H1 (cell line): ENCODE data around the gene ZBTB1. TPM values are rescaled to one million over a fixed set of nuclear protein-coding genes. Genes with fewer than 3 reads are reported as not detected.

ENCODE experiments used
- CTCF ChIA-PET: fragments of 300-600 bp; sonication (Branson Sonifier 250); formaldehyde crosslinking; loops from one replicate; lab custom pipeline; 2021; ENCODE audit not compliant: partially characterized antibody; lab: Charles Lee
- POLR2A ChIA-PET: fragments of 300-600 bp; sonication (Branson Sonifier 250); formaldehyde crosslinking; loops from one replicate; lab custom pipeline; 2021; ENCODE audit warnings: inconsistent platforms; ENCODE audit not compliant: partially characterized antibody; lab: Charles Lee
- DNase-seq, 2 experiments: peaks; one replicate each; pipeline versions ENCODE4 v3.0.0 to v3.0.0-alpha.2; 2010 to 2022; ENCODE audit warnings: low spot score in 2 of 2, low read depth in 1 of 2, mixed read lengths in 1 of 2
- FAIRE-seq: peaks from 2 replicates; lab custom pipeline; 2011; peaks lifted over from hg19 to GRCh38; lab: Jason Lieb, UNC
- H2AFZ ChIP-seq: 2 replicates; pipeline ENCODE4 v1.8.1; 2012; ENCODE audit warnings: low read length, inconsistent platforms
- H2AK5ac ChIP-seq: 2 replicates; pipeline ENCODE4 v1.6.1; 2013; ENCODE audit warnings: low read depth, low read length
- H2BK120ac ChIP-seq: replicated peaks from 2 replicates; pipeline ENCODE3; 2013; ENCODE audit warnings: low read depth, low read length, inconsistent platforms
- H2BK12ac ChIP-seq: 2 replicates; pipeline ENCODE4 v1.6.1; 2013; ENCODE audit warnings: low read depth, low read length
- H2BK15ac ChIP-seq: 2 replicates; pipeline ENCODE4 v1.6.1; 2013; ENCODE audit warnings: low read length
- H2BK20ac ChIP-seq: 2 replicates; pipeline ENCODE4 v1.6.1; 2013; ENCODE audit warnings: low read length
- H2BK5ac ChIP-seq: 2 replicates; pipeline ENCODE4 v1.6.1; 2013; ENCODE audit warnings: low read depth, low read length
- H3K14ac ChIP-seq: 2 replicates; pipeline ENCODE4 v1.6.1; 2013; ENCODE audit warnings: inconsistent platforms; ENCODE audit not compliant: insufficient read length
- H3K18ac ChIP-seq: 2 replicates; pipeline ENCODE4 v1.6.1; 2013; ENCODE audit warnings: low read length; ENCODE audit errors: extremely low read depth
- H3K23ac ChIP-seq: 2 replicates; pipeline ENCODE4 v1.6.1; 2013; ENCODE audit warnings: inconsistent platforms; ENCODE audit not compliant: insufficient read length
- H3K23me2 ChIP-seq: 2 replicates; pipeline ENCODE4 v1.6.1; 2013; ENCODE audit warnings: low read depth, low read length
- H3K27ac ChIP-seq: 2 replicates; pipeline ENCODE4 v1.6.1; 2011; ENCODE audit warnings: low read depth, low read length, inconsistent platforms
- H3K27me3 ChIP-seq, 4 experiments: replicated peaks in 1 of 4; 1 replicate in 1 of 4; 2 replicates in 3 of 4; pipeline versions ENCODE4 v1.6.1 to v1.8.1; 2011 to 2013; ENCODE audit warnings: low read length in 3 of 4, mild to moderate bottlenecking in 3 of 4, inconsistent platforms in 2 of 4, mixed read lengths in 2 of 4, moderate library complexity in 1 of 4; ENCODE audit not compliant: control insufficient read depth in 3 of 4, insufficient read depth in 3 of 4; ENCODE audit errors: extremely low read depth in 1 of 4
- H3K36me3 ChIP-seq, 4 experiments: 2 replicates each; pipeline versions ENCODE4 v1.6.1 to v1.8.1; 2011 to 2013; ENCODE audit warnings: mild to moderate bottlenecking in 4 of 4, low read length in 3 of 4, moderate library complexity in 2 of 4, control low read depth in 1 of 4, inconsistent platforms in 1 of 4; ENCODE audit not compliant: insufficient read depth in 4 of 4, control insufficient read depth in 2 of 4
- H3K4ac ChIP-seq: replicated peaks from 2 replicates; pipeline ENCODE3; 2013; ENCODE audit warnings: low read length, low read depth, mixed read lengths, inconsistent platforms; ENCODE audit not compliant: insufficient read length
- H3K4me1 ChIP-seq, 4 experiments: replicated peaks in 1 of 4; 1 replicate in 1 of 4; 2 replicates in 3 of 4; pipeline versions ENCODE4 v1.6.1 to v1.8.1; 2011 to 2013; ENCODE audit warnings: low read length in 3 of 4, inconsistent platforms in 2 of 4, mixed read lengths in 1 of 4; ENCODE audit not compliant: insufficient read depth in 4 of 4, control insufficient read depth in 3 of 4
- H3K4me2 ChIP-seq, 2 experiments: 2 replicates each; pipeline versions ENCODE4 v1.6.1 to v1.8.1; 2011 to 2013; ENCODE audit warnings: low read depth in 2 of 2, low read length in 2 of 2, control low read depth in 1 of 2, inconsistent platforms in 1 of 2, mild to moderate bottlenecking in 1 of 2; ENCODE audit not compliant: insufficient read depth in 1 of 2
- H3K4me3 ChIP-seq, 4 experiments: fragments of 200-600, 300-600 bp in 1 of 4; sonication (generic), shearing (Covaris generic), sonication (Bioruptor Twin) in 1 of 4; 2 replicates each; pipeline versions ENCODE4 v1.5.1 to v1.8.1; 2011 to 2016; ENCODE audit warnings: low read length in 4 of 4, low read depth in 3 of 4, control low read depth in 2 of 4, inconsistent platforms in 2 of 4, mild to moderate bottlenecking in 2 of 4, mixed read lengths in 1 of 4, moderate library complexity in 1 of 4; ENCODE audit not compliant: insufficient read depth in 2 of 4; ENCODE audit errors: extremely low read depth in 1 of 4
- H3K56ac ChIP-seq: replicated peaks from 2 replicates; pipeline ENCODE3; 2013; ENCODE audit warnings: low read depth, mild to moderate bottlenecking, mixed read lengths, low read length, inconsistent platforms; ENCODE audit not compliant: insufficient read length
- H3K79me1 ChIP-seq: 2 replicates; pipeline ENCODE4 v1.6.1; 2013; ENCODE audit warnings: low read depth, low read length, control low read depth
- H3K79me2 ChIP-seq, 2 experiments: 2 replicates each; pipeline versions ENCODE4 v1.6.1 to v1.8.1; 2012 to 2013; ENCODE audit warnings: low read length in 2 of 2, mild to moderate bottlenecking in 2 of 2, inconsistent platforms in 1 of 2; ENCODE audit not compliant: insufficient read depth in 2 of 2, control insufficient read depth in 1 of 2
- H3K9ac ChIP-seq, 4 experiments: replicated peaks in 1 of 4; 1 replicate in 1 of 4; 2 replicates in 3 of 4; pipeline versions ENCODE4 v1.6.1 to v1.8.1; 2011 to 2013; ENCODE audit warnings: low read depth in 3 of 4, low read length in 3 of 4, control low read depth in 2 of 4, mild to moderate bottlenecking in 2 of 4, moderate library complexity in 2 of 4, inconsistent platforms in 1 of 4; ENCODE audit errors: extremely low read depth in 1 of 4
- H3K9me3 ChIP-seq, 2 experiments: 2 replicates each; pipeline versions ENCODE4 v1.6.1 to v1.8.1; 2012 to 2013; ENCODE audit warnings: mild to moderate bottlenecking in 2 of 2, moderate library complexity in 2 of 2, control low read depth in 1 of 2, inconsistent platforms in 1 of 2, low read depth in 1 of 2, low read length in 1 of 2, mixed read lengths in 1 of 2; ENCODE audit not compliant: insufficient read depth in 2 of 2
- H4K20me1 ChIP-seq, 2 experiments: replicated peaks in 1 of 2; 2 replicates each; pipeline versions ENCODE3 to v1.8.1; 2011 to 2013; ENCODE audit warnings: inconsistent platforms in 2 of 2, low read length in 2 of 2, mild to moderate bottlenecking in 1 of 2; ENCODE audit not compliant: insufficient read depth in 2 of 2, control insufficient read depth in 1 of 2
- H4K5ac ChIP-seq: 2 replicates; pipeline ENCODE4 v1.6.1; 2013; ENCODE audit warnings: low read length, low read depth, mixed read lengths, inconsistent platforms; ENCODE audit not compliant: insufficient read length
- H4K8ac ChIP-seq: 2 replicates; pipeline ENCODE4 v1.8.0; 2013; ENCODE audit warnings: mild to moderate bottlenecking, moderate library complexity, low read length, inconsistent platforms; ENCODE audit not compliant: insufficient read depth; ENCODE audit errors: extremely low read depth
- H4K91ac ChIP-seq: replicated peaks from 2 replicates; pipeline ENCODE3; 2013; ENCODE audit warnings: low read length, mixed read lengths, inconsistent platforms; ENCODE audit not compliant: insufficient read length
- ATF3 ChIP-seq: IDR thresholded peaks from 2 replicates; pipeline ENCODE4 v1.6.1; 2011; ENCODE audit warnings: low read depth, mild to moderate bottlenecking, low read length; ENCODE audit not compliant: insufficient read depth
- CHD2 ChIP-seq: IDR thresholded peaks from 2 replicates; pipeline ENCODE4 v1.6.1; 2012; ENCODE audit warnings: low read length, improper control_type of control experiment
- EP300 ChIP-seq, 2 experiments: IDR thresholded peaks; 1 replicate in 1 of 2; 2 replicates in 1 of 2; pipeline ENCODE4 v1.6.1; 2011 to 2012; ENCODE audit warnings: low read depth in 2 of 2, low read length in 2 of 2, mild to moderate bottlenecking in 2 of 2, borderline replicate concordance in 1 of 2, inconsistent platforms in 1 of 2, moderate library complexity in 1 of 2
- KDM1A ChIP-seq: fragments of 200-600, 300-600 bp; sonication (generic); IDR thresholded peaks from 2 replicates; pipeline ENCODE4 v1.7.1; 2016; ENCODE audit warnings: mild to moderate bottlenecking, low read length, borderline replicate concordance
- SIN3A ChIP-seq, 2 experiments: IDR thresholded peaks in 1 of 2; conservative IDR thresholded peaks in 1 of 2; 2 replicates each; pipeline ENCODE4 v1.6.1; 2011 to 2012; ENCODE audit warnings: low read length in 2 of 2, improper control_type of control experiment in 1 of 2, low read depth in 1 of 2, mild to moderate bottlenecking in 1 of 2
- SP2 ChIP-seq: IDR thresholded peaks from 2 replicates; pipeline ENCODE4 v1.6.1; 2012; ENCODE audit warnings: mild to moderate bottlenecking, low read length, inconsistent platforms
- SP4 ChIP-seq: IDR thresholded peaks from 2 replicates; pipeline ENCODE4 v1.6.1; 2012; ENCODE audit warnings: low read length, inconsistent platforms
- SRF ChIP-seq: IDR thresholded peaks from 2 replicates; pipeline ENCODE4 v1.6.1; 2011; ENCODE audit warnings: mild to moderate bottlenecking, low read depth, low read length, moderate library complexity
- TAF7 ChIP-seq: optimal IDR thresholded peaks from 2 replicates; pipeline ENCODE3; 2011; ENCODE audit warnings: low read depth, mild to moderate bottlenecking, inconsistent platforms, low read length, moderate library complexity, borderline replicate concordance
- TBP ChIP-seq: IDR thresholded peaks from 2 replicates; pipeline ENCODE4 v1.6.1; 2011; ENCODE audit warnings: low read depth, low read length, improper control_type of control experiment
- USF2 ChIP-seq: IDR thresholded peaks from 2 replicates; pipeline ENCODE4 v1.6.1; 2011; ENCODE audit warnings: low read length, improper control_type of control experiment
- ZNF274 ChIP-seq: IDR thresholded peaks from 2 replicates; pipeline ENCODE4 v1.7.0; 2012; ENCODE audit warnings: low read length, borderline replicate concordance; ENCODE audit errors: extremely low read depth
- WGBS, 2 experiments: shearing (Covaris generic) in 1 of 2; methylation state at CpG; one replicate each; pipeline versions ENCODE4 v1.1.6 to v1.1.7; 2013 to 2015; ENCODE audit warnings: low lambda C conversion rate in 2 of 2, mixed read lengths in 2 of 2, inconsistent platforms in 1 of 2, low coverage in 1 of 2, missing lambda C conversion rate in 1 of 2; ENCODE audit not compliant: insufficient replicate concordance in 2 of 2, insufficient coverage in 1 of 2, insufficient read length in 1 of 2; ENCODE audit errors: extremely low coverage in 1 of 2, missing lambda C conversion rate in 1 of 2; 5-methylcytosine and 5-hydroxymethylcytosine counted together
- polyA plus RNA-seq, 7 experiments: library from polyadenylated mRNA; depleted of rRNA in 3 of 7; stranded (reverse) in 5 of 7; unstranded in 2 of 7; fragments of >200 nt in 5 of 7; fragments of 200-250 nt in 2 of 7; gene quantifications; 1 replicate in 5 of 7; 2 replicates in 1 of 7; 4 replicates in 1 of 7; pipeline versions ENCODE4 v1.2.1 to v1.2.3, GENCODE V29; 2011 to 2013; ENCODE audit warnings: missing spikeins in 2 of 7, mixed read lengths in 2 of 7
- total RNA-seq: library from RNA; stranded (reverse); fragmentation: NEBNext Ultra II Directional; extraction: Animal tissue kit (Norgen Biotek cat#: 25700); gene quantifications from 2 replicates; pipeline ENCODE4 v1.2.1, GENCODE V29; 2021

Gene ZBTB1
- total and polyA plus RNA-seq, 2 of the 8 experiments (the other 6 are each of a cell fraction or from before 2014, with no cell fraction given), result 13.6 to 27.5 TPM

GRCh38 chr14:64525354-64525753, 20.8 kb downstream of the ZBTB1 start:
- H2AFZ ChIP-seq, result no peak overlapping the region
- no peak overlapping the region for H3K4me2 ChIP-seq
- no peak overlapping the region for H3K4me3 ChIP-seq
- no peak for DNase-seq
- no peak overlapping the region for H2BK5ac ChIP-seq
- no peak overlapping the region for H2BK120ac ChIP-seq
- no peak overlapping the region for H3K27ac ChIP-seq
- no peak overlapping the region for H3K18ac ChIP-seq
- no peaks in the 10 kb centered on the region; the same call in 1 of the 2 replicates for H3K79me1 ChIP-seq
- H3K79me2 ChIP-seq, result peaks cover 0 to 4% of the 10 kb centered on the region in 2 experiments; a peak in 1 of 4 replicates
- H3K9ac ChIP-seq, result no peak overlapping the region
- no peak overlapping the region for H2AK5ac ChIP-seq
- no peaks in the 10 kb centered on the region for H3K23me2 ChIP-seq
- TF ChIP-seq KDM1A (no peak), TAF7 (no peak), SP4 (no peak), SRF (no peak), SIN3A (conservative IDR thresholded peaks at IDR 0.05 in 1 of 2, IDR thresholded peaks at IDR 0.05 in 1 of 2; ENCODE audit: low read depth in 1 of 2, low read length in 2 of 2) (no peak), USF2 (no peak), EP300 (IDR thresholded peaks at IDR 0.05; ENCODE audit: borderline replicate concordance in 1 of 2, low read depth in 2 of 2, low read length in 2 of 2) (no peak), ATF3 (no peak), TBP (no peak), CHD2 (no peak), ZNF274 (no peak), SP2 (no peak)
- H3K23ac ChIP-seq, result no peak overlapping the region
- H3K4ac ChIP-seq, result no peak overlapping the region
- H3K27me3 ChIP-seq, result no peaks in the 10 kb centered on the region
- no peaks in the 10 kb centered on the region for H4K20me1 ChIP-seq
- H3K36me3 ChIP-seq, result peaks cover 0 to 17% (median 7%) of the 10 kb centered on the region in 4 experiments; a peak in 5 of 8 replicates
- H3K4me1 ChIP-seq, result no peaks in the 10 kb centered on the region
- POLR2A ChIA-PET, result interaction anchor here (0.6 to 1.8 kb wide), 2 partner anchors 9 to 158 kb away, joined by 3 to 4 read pairs; no protein-coding TSS in a partner anchor
- H3K56ac ChIP-seq, result no peak overlapping the region
- no peak overlapping the region for H2BK15ac ChIP-seq
- FAIRE-seq, result no peak
- no peak overlapping the region for H4K91ac ChIP-seq
- H3K14ac ChIP-seq, result no peak overlapping the region
- no peaks in the 10 kb centered on the region for H3K9me3 ChIP-seq
- no peak overlapping the region for H2BK20ac ChIP-seq
- CTCF ChIA-PET, result interaction anchor here (0.6 to 1.4 kb wide), 3 partner anchors 16 to 274 kb away, joined by 3 to 4 read pairs (median 3); no protein-coding TSS in a partner anchor
- no peak overlapping the region for H4K8ac ChIP-seq
- no peak overlapping the region for H2BK12ac ChIP-seq
- WGBS, 2 experiments, result 84% methylated on average over 2 of the region's 2 CpGs; no CpG with 5 or more reads in 1 of the 2 experiments
- no peak overlapping the region for H4K5ac ChIP-seq
